Ovary (tissue), 3 donors: Measurements from ENCODE around the gene WDR43.

Experiments used
- CTCF ChIP-seq, 3 donors: fragments of 450-650 bp in 2 of 3; fragments of 200-600 bp in 1 of 3; IDR thresholded peaks; one replicate each; pipeline versions ENCODE4 v1.5.1 to v1.8.0; 2016 to 2022; ENCODE audit warnings: antibody characterized with exemption in 3 of 3, mild to moderate bottlenecking in 1 of 3
- EP300 ChIP-seq: sonication (generic); formaldehyde crosslinking; IDR thresholded peaks from one replicate; pipeline ENCODE4 v1.6.1; 2017; ENCODE audit warnings: antibody characterized with exemption
- POLR2A ChIP-seq: fragments of 450-650 bp; IDR thresholded peaks from one replicate; pipeline ENCODE4 v1.6.1; 2017; ENCODE audit warnings: antibody characterized with exemption, mild to moderate bottlenecking, moderate library complexity
- donor health status: DM: no; HTN: no; CAD: no.

GRCh38 chr2:28908172-28908571, 13.7 kb downstream of the WDR43 start:
- no peak for TF ChIP-seq POLR2A
- TF ChIP-seq CTCF (IDR thresholded peaks at IDR 0.05): no peak
- no peak for TF ChIP-seq EP300
